WTC11 (cell line): ENCODE data around the gene CD79B. TPM values are rescaled to one million over a fixed set of nuclear protein-coding genes. Genes with fewer than 3 reads are reported as not detected.
"Not testable (repeated sequence)": the region's sequence is repeated elsewhere in the genome, so short reads cannot be mapped to it uniquely, and the experiment has no call there.

Experiments
- ATAC-seq: fragments of 200-7000 bp; cut with Tn5 transposase; 2 replicates; pipeline ENCODE4 v1.10.0; 2021; ENCODE audit warnings: mild to moderate bottlenecking, moderate library complexity
- CTCF ChIA-PET: fragments of 300-600 bp; sonication (Branson Sonifier 250); formaldehyde crosslinking; loops from one replicate; lab custom pipeline; 2021; ENCODE audit warnings: antibody characterized with exemption; lab: Charles Lee
- POLR2A ChIA-PET: fragments of 350-600 bp; sonication (Branson Sonifier 250); formaldehyde crosslinking; loops from one replicate; lab custom pipeline; 2021; ENCODE audit warnings: antibody characterized with exemption; lab: Charles Lee
- DNase-seq: peaks from one replicate; pipeline ENCODE4 v3.0.0; 2021; ENCODE audit warnings: low spot score
- H3K27ac Mint-ChIP-seq: 2 replicates; pipeline ENCODE4 v1.8.0; 2021; ENCODE audit warnings: mixed read lengths
- H3K27me3 Mint-ChIP-seq: 2 replicates; pipeline ENCODE4 v1.8.0; 2021; ENCODE audit warnings: low read depth, mild to moderate bottlenecking, moderate library complexity, mixed read lengths
- H3K36me3 Mint-ChIP-seq: 2 replicates; pipeline ENCODE4 v1.8.0; 2021; ENCODE audit warnings: mixed read lengths
- H3K4me1 Mint-ChIP-seq: 2 replicates; pipeline ENCODE4 v1.8.0; 2022; ENCODE audit warnings: mixed read lengths
- H3K4me3 Mint-ChIP-seq: 2 replicates; pipeline ENCODE4 v1.8.0; 2021; ENCODE audit warnings: mild to moderate bottlenecking, moderate library complexity, mixed read lengths
- H3K9me3 Mint-ChIP-seq: 2 replicates; pipeline ENCODE4 v1.8.0; 2021; ENCODE audit warnings: mixed read lengths
- total RNA-seq: library from RNA; stranded (reverse); gene quantifications from 3 replicates; pipeline ENCODE4 v1.2.3, GENCODE V29; 2021
- TF ChIP-seq, protein P1 (sequence below): fragments of 200-600 bp; IDR thresholded peaks from 2 replicates; pipeline ENCODE4 v1.8.0; 2022; ENCODE audit warnings: antibody characterized with exemption

The CD79B gene
- total RNA-seq, 1 experiment from 2014 or later = 3.0 TPM

DNA sequence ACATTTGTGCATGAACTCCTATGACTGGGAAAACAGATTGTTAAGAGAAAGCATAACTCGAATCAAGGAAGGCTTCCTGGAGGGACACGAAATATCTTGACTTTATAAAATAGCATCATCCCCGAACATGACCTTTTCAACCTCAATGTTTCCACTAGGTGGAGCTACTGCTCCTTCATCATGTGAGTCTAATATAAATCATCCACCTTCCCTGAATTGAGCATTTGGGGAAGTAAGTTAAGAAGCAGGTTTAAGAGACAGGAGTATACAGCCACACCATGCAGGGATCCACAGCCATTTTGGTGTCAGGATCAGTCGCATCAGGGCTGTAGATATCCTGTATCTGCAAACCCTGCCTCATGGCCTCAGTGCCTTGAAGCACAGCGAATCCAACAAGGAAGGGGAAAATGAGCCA is 28.3 kb downstream of the CD79B start:
- POLR2A ChIA-PET, H3K36me3 Mint-ChIP-seq, H3K4me3 Mint-ChIP-seq, H3K9me3 Mint-ChIP-seq, DNase-seq, H3K27me3 Mint-ChIP-seq: not testable (repeated sequence)
- H3K4me1 Mint-ChIP-seq = peaks cover 18% of the 10 kb centered on the region
- ATAC-seq = peak; percentile 39
- CTCF ChIA-PET = interaction anchor here (0.8 to 3.5 kb wide), 17 partner anchors 8 to 230 kb away, joined by 3 to 28 read pairs (median 5); partner anchors contain the start of genes GH1, GH2 and ICAM2
- TF ChIP-seq, protein P1, sequence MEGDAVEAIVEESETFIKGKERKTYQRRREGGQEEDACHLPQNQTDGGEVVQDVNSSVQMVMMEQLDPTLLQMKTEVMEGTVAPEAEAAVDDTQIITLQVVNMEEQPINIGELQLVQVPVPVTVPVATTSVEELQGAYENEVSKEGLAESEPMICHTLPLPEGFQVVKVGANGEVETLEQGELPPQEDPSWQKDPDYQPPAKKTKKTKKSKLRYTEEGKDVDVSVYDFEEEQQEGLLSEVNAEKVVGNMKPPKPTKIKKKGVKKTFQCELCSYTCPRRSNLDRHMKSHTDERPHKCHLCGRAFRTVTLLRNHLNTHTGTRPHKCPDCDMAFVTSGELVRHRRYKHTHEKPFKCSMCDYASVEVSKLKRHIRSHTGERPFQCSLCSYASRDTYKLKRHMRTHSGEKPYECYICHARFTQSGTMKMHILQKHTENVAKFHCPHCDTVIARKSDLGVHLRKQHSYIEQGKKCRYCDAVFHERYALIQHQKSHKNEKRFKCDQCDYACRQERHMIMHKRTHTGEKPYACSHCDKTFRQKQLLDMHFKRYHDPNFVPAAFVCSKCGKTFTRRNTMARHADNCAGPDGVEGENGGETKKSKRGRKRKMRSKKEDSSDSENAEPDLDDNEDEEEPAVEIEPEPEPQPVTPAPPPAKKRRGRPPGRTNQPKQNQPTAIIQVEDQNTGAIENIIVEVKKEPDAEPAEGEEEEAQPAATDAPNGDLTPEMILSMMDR = peak; percentile 46
- TF ChIP-seq, all 79 proteins: peak for 1; not testable (repeated sequence) for 78
- H3K27ac Mint-ChIP-seq = not testable (repeated sequence)

DNA sequence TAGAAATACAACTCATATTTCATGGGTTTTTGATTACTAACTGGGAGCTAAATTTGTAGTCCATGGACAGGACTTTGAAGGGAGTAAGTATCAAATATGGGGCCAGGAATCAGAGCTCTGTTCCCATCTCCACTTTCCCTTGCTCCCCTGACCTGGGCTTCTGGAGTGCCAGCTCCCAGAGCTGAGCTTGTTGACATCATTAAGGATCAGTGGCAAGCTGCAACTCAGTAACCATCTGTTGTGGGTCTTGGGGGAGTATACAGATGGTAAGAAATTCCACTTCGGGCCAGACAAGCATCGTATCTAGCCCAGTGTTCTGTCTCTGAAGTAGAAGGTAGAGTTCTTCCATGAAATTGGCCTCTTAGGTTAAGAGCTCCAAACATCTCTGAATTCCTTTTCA is 30.2 kb downstream of the CD79B start:
- H3K4me3 Mint-ChIP-seq, DNase-seq, H3K36me3 Mint-ChIP-seq, H3K27me3 Mint-ChIP-seq, H3K9me3 Mint-ChIP-seq, H3K4me1 Mint-ChIP-seq, POLR2A ChIA-PET, H3K27ac Mint-ChIP-seq, ATAC-seq: not testable (repeated sequence)
- CTCF ChIA-PET = interaction anchor here (1.2 to 2.2 kb wide), 5 partner anchors 12 to 231 kb away, joined by 4 to 11 read pairs (median 5); no protein-coding TSS in a partner anchor

DNA sequence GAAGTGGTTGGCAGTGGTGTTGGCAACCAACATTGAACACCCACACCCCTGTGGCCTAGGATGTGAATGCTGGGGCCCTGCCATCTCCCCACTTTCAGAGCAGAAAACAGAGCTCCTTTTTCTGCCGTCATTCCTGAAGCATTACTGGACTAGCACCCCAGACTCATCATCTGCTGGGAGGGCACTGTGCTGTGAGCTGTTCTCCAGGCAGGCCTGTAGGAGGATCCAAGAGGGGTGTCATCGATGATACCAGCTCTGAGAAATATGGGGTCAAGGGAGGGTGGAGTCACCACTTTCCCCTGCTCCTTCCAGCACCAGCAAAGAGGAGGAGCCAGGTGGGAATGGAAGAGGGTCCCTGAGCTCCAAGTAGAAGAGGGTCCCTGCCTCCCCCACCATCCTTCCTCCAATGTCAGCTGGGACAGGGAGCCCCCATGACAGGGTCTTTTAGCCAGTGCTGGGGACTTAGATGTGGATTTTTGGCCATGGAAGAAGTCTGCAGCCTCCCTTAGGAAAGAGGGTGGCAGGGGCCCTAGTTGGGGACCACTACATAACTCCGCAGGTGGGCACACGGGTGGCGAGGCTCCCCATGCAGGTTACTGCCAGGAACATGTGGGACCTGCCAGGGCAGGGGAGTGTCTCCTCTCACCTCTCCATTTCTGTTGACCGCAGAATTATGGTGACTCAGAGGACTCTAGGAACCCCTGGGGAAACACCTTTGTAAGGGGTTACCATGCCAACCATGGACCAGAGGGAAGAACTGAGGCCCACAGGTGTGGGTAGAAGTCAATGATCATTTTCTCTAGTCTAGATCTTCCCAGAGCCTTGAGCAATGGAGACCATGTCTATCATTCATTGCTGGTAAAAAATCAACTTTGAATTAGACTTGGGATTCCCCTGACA is 33.0 kb downstream of the CD79B start:
- POLR2A ChIA-PET = not testable (repeated sequence)

DNA sequence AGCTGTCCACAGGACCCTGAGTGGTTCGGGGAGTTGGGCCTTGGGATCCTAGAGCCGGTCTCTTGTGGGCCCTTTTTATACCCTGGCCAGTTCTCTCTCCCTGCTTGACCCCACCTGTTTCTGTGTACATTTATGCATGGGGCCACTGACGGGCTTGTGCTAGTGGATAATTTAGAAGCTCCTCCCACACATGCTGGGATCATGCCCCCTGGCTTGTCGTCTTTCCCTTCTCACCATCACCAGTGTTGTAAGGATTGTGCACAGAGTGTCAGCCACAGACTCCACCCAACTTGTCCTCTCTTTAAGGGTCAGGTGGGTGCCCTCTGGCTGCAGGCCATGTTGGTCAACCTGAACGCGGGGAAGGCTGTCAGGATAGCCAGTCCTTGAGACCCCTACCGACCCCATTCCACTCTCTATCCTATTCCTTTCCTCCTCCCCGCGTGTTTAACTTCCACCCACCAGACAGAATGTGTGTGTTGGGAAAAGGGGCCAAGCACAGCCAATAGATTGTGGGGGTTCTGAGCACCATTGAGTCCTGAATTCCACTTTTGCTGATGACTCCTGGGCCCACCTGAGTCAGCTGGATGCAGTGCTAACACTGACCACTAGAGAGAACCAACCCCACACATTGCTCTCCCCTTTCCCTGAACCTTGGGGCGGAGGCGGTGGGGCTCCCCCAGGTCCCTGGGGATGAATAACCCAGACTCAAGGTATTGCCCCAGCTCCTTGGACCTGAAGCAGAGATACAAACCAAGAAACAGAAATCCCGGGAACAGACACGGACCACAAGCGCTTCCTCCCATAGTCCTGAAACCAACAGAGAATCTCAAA is 35.4 kb downstream of the CD79B start, which contains the start of gene CSH1:
Gene CSH1, minus strand, starts transcription at position 51 of the 831 bp plus-strand sequence. CDS start 63 bp downstream, outside the sequence.
- H3K9me3 Mint-ChIP-seq, H3K27ac Mint-ChIP-seq: not testable (repeated sequence)
- peak; percentile 84 for ATAC-seq

More for the DNA sequence above, 33.0 kb downstream of the CD79B start:
- not testable (repeated sequence) for H3K27ac Mint-ChIP-seq, H3K36me3 Mint-ChIP-seq, H3K27me3 Mint-ChIP-seq, DNase-seq, H3K9me3 Mint-ChIP-seq, ATAC-seq, H3K4me1 Mint-ChIP-seq, H3K4me3 Mint-ChIP-seq
- CTCF ChIA-PET = interaction anchor here (0.6 to 1.7 kb wide), 4 partner anchors 8 to 132 kb away, joined by 3 to 7 read pairs (median 4); no protein-coding TSS in a partner anchor

DNA sequence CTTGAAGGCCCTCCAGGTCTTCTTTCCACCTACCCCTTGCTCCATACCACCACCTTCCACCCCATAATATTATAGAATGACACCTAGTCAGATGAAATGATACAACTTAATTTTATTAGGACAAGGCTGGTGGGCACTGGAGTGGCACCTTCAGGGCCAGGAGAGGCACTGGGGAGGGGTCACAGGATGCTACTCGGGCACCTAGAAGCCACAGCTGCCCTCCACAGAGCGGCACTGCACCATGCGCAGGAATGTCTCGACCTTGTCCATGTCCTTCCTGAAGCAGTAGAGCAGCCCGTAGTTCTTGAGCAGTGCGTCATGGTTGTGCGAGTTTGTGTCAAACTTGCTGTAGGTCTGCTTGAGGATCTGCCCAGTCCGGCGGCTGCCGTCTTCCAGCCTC is 37.3 kb downstream of the CD79B start:
- H3K4me3 Mint-ChIP-seq, H3K36me3 Mint-ChIP-seq, CTCF ChIA-PET, POLR2A ChIA-PET, DNase-seq, H3K27ac Mint-ChIP-seq, ATAC-seq, H3K27me3 Mint-ChIP-seq, H3K9me3 Mint-ChIP-seq: not testable (repeated sequence)
- H3K4me1 Mint-ChIP-seq = peaks cover 10% of the 10 kb centered on the region

More for the DNA sequence above, 35.4 kb downstream of the CD79B start, which contains the start of gene CSH1:
- POLR2A ChIA-PET, H3K27me3 Mint-ChIP-seq, H3K36me3 Mint-ChIP-seq, DNase-seq, H3K4me3 Mint-ChIP-seq: not testable (repeated sequence)
- H3K4me1 Mint-ChIP-seq = peaks cover 10% of the 10 kb centered on the region
- CTCF ChIA-PET = interaction anchor here (0.6 to 0.7 kb wide), 2 partner anchors 14 to 15 kb away, joined by 3 to 4 read pairs; partner anchors contain the start of gene CSHL1

DNA sequence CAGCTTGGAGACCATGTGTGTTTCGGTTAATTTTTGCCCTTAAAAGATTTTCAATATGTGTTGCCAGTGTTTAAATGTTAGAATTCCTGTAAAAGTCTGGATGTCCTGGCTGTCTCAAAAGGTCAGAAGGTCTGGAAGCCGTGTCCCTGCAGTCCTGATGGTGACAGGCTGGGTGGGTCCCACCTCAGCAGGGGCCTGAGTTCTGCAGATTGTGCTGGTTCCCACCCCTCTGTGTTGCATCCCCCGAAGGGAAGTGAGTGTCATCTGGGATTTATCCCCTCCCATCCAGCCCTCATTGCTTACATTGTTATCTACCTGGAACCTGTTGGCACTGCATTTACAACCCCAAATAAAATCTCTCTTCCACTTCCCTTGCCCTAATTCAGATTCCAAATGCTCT is 38.1 kb downstream of the CD79B start:
- H3K9me3 Mint-ChIP-seq, H3K4me3 Mint-ChIP-seq, DNase-seq, CTCF ChIA-PET, POLR2A ChIA-PET, ATAC-seq, H3K36me3 Mint-ChIP-seq, H3K27ac Mint-ChIP-seq, H3K27me3 Mint-ChIP-seq: not testable (repeated sequence)
- peaks cover 12% of the 10 kb centered on the region for H3K4me1 Mint-ChIP-seq
